Measurements from ENCODE around the gene DCLK2. TPM values are rescaled to one million over a fixed set of nuclear protein-coding genes. Genes with fewer than 3 reads are reported as not detected.
A peak's percentile ranks its signal among the peaks of the same experiment; 100 is the strongest.

Gene DCLK2
- total and polyA plus RNA-seq, 12 donors, result 4.1 to 33.4 (median 16.7) TPM

DNA sequence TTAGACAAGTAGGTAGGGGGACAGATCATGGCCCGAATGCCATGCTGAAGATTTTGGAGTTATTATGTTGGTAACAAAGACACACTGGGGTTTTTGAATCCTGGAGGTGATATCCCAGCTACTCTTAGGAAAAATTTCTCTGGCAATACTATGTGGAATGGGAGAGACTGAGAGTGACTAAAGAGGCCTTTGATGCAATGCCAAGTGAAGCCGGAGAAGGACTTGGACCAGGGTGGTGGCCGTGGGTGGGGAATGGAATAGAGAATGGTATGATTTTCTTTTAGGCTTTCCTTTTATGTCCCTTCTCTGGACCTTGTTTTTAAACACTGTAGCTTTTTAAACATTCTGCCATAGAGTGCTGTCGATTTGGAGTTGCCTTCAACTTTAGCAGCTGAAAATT lies 141.6 kb downstream of the DCLK2 start:
- peaks cover 0 to 25% (median 0%) of the 10 kb centered on the region in 9 donors for H3K36me3 ChIP-seq
- ATAC-seq, result peak in 1 of 8 donors; percentile 26
- H3K4me1 ChIP-seq, result peaks cover 0 to 19% (median 4%) of the 10 kb centered on the region in 9 donors
- 60 to 67% methylated on average over 4 of the region's 4 CpGs for WGBS, 2 donors
- intact Hi-C loops (cut with DNase I), result loop anchor here in 4 of 10 donors (5.0 to 10.0 kb wide), 3 partner anchors 145 to 218 kb away; partner anchors contain the start of gene DCLK2 (in 1 of the 4)
- H3K4me3 ChIP-seq, result no peak overlapping the region
- TF ChIP-seq, protein P1, sequence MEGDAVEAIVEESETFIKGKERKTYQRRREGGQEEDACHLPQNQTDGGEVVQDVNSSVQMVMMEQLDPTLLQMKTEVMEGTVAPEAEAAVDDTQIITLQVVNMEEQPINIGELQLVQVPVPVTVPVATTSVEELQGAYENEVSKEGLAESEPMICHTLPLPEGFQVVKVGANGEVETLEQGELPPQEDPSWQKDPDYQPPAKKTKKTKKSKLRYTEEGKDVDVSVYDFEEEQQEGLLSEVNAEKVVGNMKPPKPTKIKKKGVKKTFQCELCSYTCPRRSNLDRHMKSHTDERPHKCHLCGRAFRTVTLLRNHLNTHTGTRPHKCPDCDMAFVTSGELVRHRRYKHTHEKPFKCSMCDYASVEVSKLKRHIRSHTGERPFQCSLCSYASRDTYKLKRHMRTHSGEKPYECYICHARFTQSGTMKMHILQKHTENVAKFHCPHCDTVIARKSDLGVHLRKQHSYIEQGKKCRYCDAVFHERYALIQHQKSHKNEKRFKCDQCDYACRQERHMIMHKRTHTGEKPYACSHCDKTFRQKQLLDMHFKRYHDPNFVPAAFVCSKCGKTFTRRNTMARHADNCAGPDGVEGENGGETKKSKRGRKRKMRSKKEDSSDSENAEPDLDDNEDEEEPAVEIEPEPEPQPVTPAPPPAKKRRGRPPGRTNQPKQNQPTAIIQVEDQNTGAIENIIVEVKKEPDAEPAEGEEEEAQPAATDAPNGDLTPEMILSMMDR (IDR thresholded peaks at IDR 0.05), result no peak
- H3K27ac ChIP-seq, result no peak overlapping the region
- no peaks in the 10 kb centered on the region for H3K27me3 ChIP-seq
- no peak for DNase-seq
- H3K9me3 ChIP-seq, result no peaks in the 10 kb centered on the region

DNA sequence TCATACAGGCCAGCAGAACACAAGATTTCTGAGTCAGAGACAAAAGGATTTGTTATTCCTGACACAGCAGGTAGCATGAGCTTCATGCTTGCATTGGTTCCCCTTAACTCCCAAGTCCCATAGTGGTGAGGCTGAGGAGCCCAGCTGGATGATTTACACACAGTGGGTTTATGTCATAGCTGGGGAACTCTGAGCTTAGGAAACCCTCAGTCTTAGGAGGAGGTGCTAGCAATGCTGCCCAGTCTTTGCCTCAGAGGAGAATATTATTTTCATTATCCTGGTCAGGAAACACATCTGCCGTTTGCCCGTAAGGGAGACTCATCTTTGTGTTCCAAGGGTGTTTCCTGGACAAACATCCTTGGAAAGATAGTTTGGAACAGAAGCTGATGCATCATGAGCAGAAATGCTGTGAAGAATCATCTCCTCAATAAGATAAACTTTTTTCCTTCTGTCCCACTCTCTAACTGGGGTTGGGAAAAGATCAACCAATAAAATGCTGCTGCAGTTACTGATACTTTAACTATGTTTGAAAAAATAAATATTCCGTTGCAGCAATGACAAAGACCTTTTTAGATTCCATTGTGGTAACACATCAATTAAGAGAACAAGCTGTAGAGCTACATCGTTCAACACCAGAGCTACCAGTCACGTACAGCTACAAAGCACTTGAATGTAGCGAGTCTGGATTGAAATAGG lies 146.8 kb downstream of the DCLK2 start:
- H3K4me1 ChIP-seq, result peaks cover 0 to 32% (median 10%) of the 10 kb centered on the region in 9 donors
- DNase-seq (no peak), ATAC-seq (peak in 3 of 8 donors; percentile 50 to 69 (median 53))
- no peak overlapping the region for H3K27ac ChIP-seq
- intact Hi-C loops (cut with DNase I), result loop anchor here in 1 of 10 donors (5.0 kb wide), 1 partner anchor 223 kb away; no protein-coding TSS in a partner anchor
- no peak overlapping the region for H3K4me3 ChIP-seq
- WGBS, 2 donors, result 67 to 68% methylated on average over 6 of the region's 6 CpGs
- peaks cover 0 to 31% (median 0%) of the 10 kb centered on the region in 9 donors for H3K36me3 ChIP-seq
- no peaks in the 10 kb centered on the region for H3K27me3 ChIP-seq
- TF ChIP-seq, protein P1 (IDR thresholded peaks at IDR 0.05), result no peak
- H3K9me3 ChIP-seq, result no peaks in the 10 kb centered on the region

GRCh38 chr4:150229520-150229919 lies 151.3 kb downstream of the DCLK2 start:
- intact Hi-C loops (cut with DNase I), result no loop called here
- Histone ChIP-seq H3K4me1 (peaks cover 2 to 58% (median 23%) of the 10 kb centered on the region in 9 donors), H3K27me3 (no peaks in the 10 kb centered on the region), H3K9me3 (no peaks in the 10 kb centered on the region), H3K36me3 (peaks cover 0 to 34% (median 0%) of the 10 kb centered on the region in 9 donors), H3K4me3 (no peak overlapping the region), H3K27ac (peak overlapping the region in 2 of 10 donors; percentile 13 to 27)
- 0 to 4% methylated on average over 1 of the region's 1 CpG for WGBS, 2 donors
- TF ChIP-seq, protein P1 (IDR thresholded peaks at IDR 0.05), result no peak
- ATAC-seq, result peak in 3 of 8 donors; percentile 38 to 53 (median 49)
- DNase-seq, result no peak

GRCh38 chr4:150230561-150230960 lies 152.3 kb downstream of the DCLK2 start:
- intact Hi-C loops (cut with DNase I), result loop anchor here in 1 of 10 donors (10.0 kb wide), 1 partner anchor 416 kb away; the partner anchor contains the start of gene IQCM
- peaks cover 0 to 36% (median 0%) of the 10 kb centered on the region in 9 donors for H3K36me3 ChIP-seq
- WGBS, 2 donors, result 60 to 68% methylated on average over 2 of the region's 2 CpGs
- DNase-seq (no peak), ATAC-seq (no peak)
- TF ChIP-seq, protein P1 (IDR thresholded peaks at IDR 0.05), result no peak
- H3K4me1 ChIP-seq, result peaks cover 2 to 57% (median 23%) of the 10 kb centered on the region in 9 donors
- no peaks in the 10 kb centered on the region for H3K9me3 ChIP-seq
- no peak overlapping the region for H3K4me3 ChIP-seq
- H3K27me3 ChIP-seq, result no peaks in the 10 kb centered on the region
- no peak overlapping the region for H3K27ac ChIP-seq

All from heart right ventricle (tissue), 16 donors.